ENCODE measurements around the gene JCHAIN.

DNA sequence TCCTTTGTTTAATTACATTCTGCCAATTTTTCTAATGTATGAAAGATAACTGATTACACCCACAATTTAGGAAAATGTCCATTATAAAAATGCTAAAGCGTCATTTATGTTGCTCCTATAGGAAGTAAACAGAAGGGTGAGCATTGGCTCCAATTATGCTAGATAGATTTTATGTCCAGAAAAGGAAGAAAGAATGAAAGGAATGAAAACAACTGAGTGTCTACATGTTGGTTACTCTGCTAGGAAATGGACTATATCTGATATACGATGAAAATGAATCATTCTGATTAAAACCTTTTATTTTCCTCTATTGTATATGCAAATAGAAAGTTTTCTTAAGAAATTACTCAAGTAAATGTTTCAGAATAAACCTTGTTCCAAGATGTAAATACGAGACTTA, 36.1 kb downstream of the JCHAIN start:
- TF ChIP-seq, protein P1, sequence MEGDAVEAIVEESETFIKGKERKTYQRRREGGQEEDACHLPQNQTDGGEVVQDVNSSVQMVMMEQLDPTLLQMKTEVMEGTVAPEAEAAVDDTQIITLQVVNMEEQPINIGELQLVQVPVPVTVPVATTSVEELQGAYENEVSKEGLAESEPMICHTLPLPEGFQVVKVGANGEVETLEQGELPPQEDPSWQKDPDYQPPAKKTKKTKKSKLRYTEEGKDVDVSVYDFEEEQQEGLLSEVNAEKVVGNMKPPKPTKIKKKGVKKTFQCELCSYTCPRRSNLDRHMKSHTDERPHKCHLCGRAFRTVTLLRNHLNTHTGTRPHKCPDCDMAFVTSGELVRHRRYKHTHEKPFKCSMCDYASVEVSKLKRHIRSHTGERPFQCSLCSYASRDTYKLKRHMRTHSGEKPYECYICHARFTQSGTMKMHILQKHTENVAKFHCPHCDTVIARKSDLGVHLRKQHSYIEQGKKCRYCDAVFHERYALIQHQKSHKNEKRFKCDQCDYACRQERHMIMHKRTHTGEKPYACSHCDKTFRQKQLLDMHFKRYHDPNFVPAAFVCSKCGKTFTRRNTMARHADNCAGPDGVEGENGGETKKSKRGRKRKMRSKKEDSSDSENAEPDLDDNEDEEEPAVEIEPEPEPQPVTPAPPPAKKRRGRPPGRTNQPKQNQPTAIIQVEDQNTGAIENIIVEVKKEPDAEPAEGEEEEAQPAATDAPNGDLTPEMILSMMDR (conservative IDR thresholded peaks at IDR 0.05; ENCODE audit: low read depth, low read length): no peak
- TF ChIP-seq CEBPB (IDR thresholded peaks at IDR 0.05; ENCODE audit: low read depth, low read length) (no peak), RAD21 (IDR thresholded peaks at IDR 0.05; ENCODE audit: low read length) (no peak), POLR2A (IDR thresholded peaks at IDR 0.05; ENCODE audit: low read depth, low read length) (no peak), MAFK (IDR thresholded peaks at IDR 0.05; ENCODE audit: low read depth, low read length) (no peak)

Data from IMR-90 (cell line).